Mesendoderm (in vitro differentiated cells): ENCODE results near the gene OR8U1. TPM values are rescaled to one million over a fixed set of nuclear protein-coding genes. Genes with fewer than 3 reads are reported as not detected.

Source experiments
- DNase-seq: peaks from one replicate; pipeline ENCODE4 v3.0.0; 2013
- H2AK5ac ChIP-seq: 2 replicates; pipeline ENCODE4 v1.6.1; 2013; ENCODE audit warnings: low read length, inconsistent platforms
- H2BK120ac ChIP-seq: 2 replicates; pipeline ENCODE4 v1.6.1; 2013; ENCODE audit warnings: low read depth, mild to moderate bottlenecking, low read length, moderate library complexity, mixed read lengths
- H2BK15ac ChIP-seq: replicated peaks from 2 replicates; pipeline ENCODE4 v1.6.1; 2013; ENCODE audit warnings: low read depth, mild to moderate bottlenecking, moderate library complexity
- H2BK5ac ChIP-seq: 2 replicates; pipeline ENCODE4 v1.6.1; 2013; ENCODE audit warnings: low read length, inconsistent platforms
- H3K18ac ChIP-seq: 2 replicates; pipeline ENCODE4 v1.6.1; 2013; ENCODE audit warnings: mild to moderate bottlenecking, low read length, mixed read lengths
- H3K23ac ChIP-seq: one replicate; pipeline ENCODE4 v1.6.1; 2013; ENCODE audit warnings: low read length
- H3K27ac ChIP-seq: 2 replicates; pipeline ENCODE4 v1.5.1; 2013; ENCODE audit warnings: low read depth, mild to moderate bottlenecking, inconsistent platforms, low read length, moderate library complexity
- H3K27me3 ChIP-seq: 2 replicates; pipeline ENCODE4 v1.6.1; 2013; ENCODE audit warnings: low read length, control low read depth, mild to moderate bottlenecking, inconsistent platforms; ENCODE audit not compliant: insufficient read depth, poor library complexity
- H3K36me3 ChIP-seq: 2 replicates; pipeline ENCODE4 v1.6.1; 2013; ENCODE audit warnings: low read length, inconsistent platforms; ENCODE audit not compliant: control insufficient read depth, insufficient read depth
- H3K4ac ChIP-seq: one replicate; pipeline ENCODE4 v1.6.1; 2013; ENCODE audit warnings: low read depth, mild to moderate bottlenecking, low read length, moderate library complexity
- H3K4me1 ChIP-seq: 2 replicates; pipeline ENCODE4 v1.6.1; 2013; ENCODE audit warnings: low read depth, low read length, inconsistent platforms; ENCODE audit not compliant: control insufficient read depth
- H3K4me2 ChIP-seq: 2 replicates; pipeline ENCODE4 v1.6.1; 2013; ENCODE audit warnings: low read length
- H3K4me3 ChIP-seq: 2 replicates; pipeline ENCODE4 v1.5.1; 2013; ENCODE audit warnings: mild to moderate bottlenecking, low read length
- H3K56ac ChIP-seq: one replicate; pipeline ENCODE4 v1.6.1; 2013; ENCODE audit warnings: low read length
- H3K79me1 ChIP-seq: 2 replicates; pipeline ENCODE4 v1.6.1; 2013; ENCODE audit warnings: low read length, inconsistent platforms
- H3K79me2 ChIP-seq: 2 replicates; pipeline ENCODE4 v1.6.1; 2013; ENCODE audit warnings: mild to moderate bottlenecking, low read length; ENCODE audit not compliant: control insufficient read depth, insufficient read depth
- H3K9ac ChIP-seq: 2 replicates; pipeline ENCODE4 v1.6.1; 2013; ENCODE audit warnings: low read length, inconsistent platforms
- H4K5ac ChIP-seq: one replicate; pipeline ENCODE4 v1.6.1; 2013; ENCODE audit warnings: low read length
- H4K8ac ChIP-seq: one replicate; pipeline ENCODE4 v1.6.1; 2013; ENCODE audit warnings: low read depth, mild to moderate bottlenecking, control low read depth, low read length, moderate library complexity
- WGBS: extraction: QIAGEN DNeasy Blood & Tissue Kit; methylation state at CpG from one replicate; pipeline ENCODE4 v1.1.7; 2013; ENCODE audit warnings: low lambda C conversion rate, missing lambda C conversion rate; ENCODE audit not compliant: insufficient coverage; ENCODE audit errors: extremely low coverage; 5-methylcytosine and 5-hydroxymethylcytosine counted together
- polyA plus RNA-seq, 2 experiments: library from polyadenylated mRNA; stranded (reverse); fragments of 200-250 nt; gene quantifications; one replicate each; pipeline ENCODE4 v1.2.3, GENCODE V29; 2013

OR8U1 gene
- polyA plus RNA-seq (2013, experiment 1 of 2): not detected
- not detected for polyA plus RNA-seq (2013, experiment 2 of 2)

DNA sequence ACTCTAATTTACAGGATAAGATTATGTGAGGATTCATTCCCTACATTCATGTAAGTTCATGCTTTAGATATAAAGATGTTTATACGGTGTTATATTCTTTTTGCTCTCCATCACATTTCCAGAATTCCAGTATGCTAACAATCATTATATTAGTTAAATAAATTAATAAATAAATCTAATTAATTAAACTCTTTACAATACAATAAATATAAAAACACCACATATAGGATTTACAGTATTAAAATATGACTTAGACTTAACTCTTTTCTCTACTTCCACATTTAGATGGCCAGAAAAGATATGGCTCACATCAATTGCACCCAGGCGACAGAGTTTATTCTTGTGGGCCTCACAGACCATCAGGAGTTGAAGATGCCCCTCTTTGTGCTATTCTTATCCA lies at the start of gene OR8U1:
Gene OR8U1, plus strand, starts transcription at position 301 of the 400 bp plus-strand sequence. Its CDS starts 0 bp downstream, at position 301.
- Histone ChIP-seq H3K18ac (no peak within 1 kb of the TSS), H3K27ac (no peak within 1 kb of the TSS), H3K4me2 (no peak within 1 kb of the TSS), H3K36me3 (no peaks in the 10 kb centered on the region), H2BK5ac (no peak within 1 kb of the TSS), H3K56ac (no peak within 1 kb of the TSS), H4K5ac (no peak within 1 kb of the TSS), H3K9ac (no peak within 1 kb of the TSS), H3K27me3 (no peaks in the 10 kb centered on the region), H2BK15ac (no peak within 1 kb of the TSS), H2AK5ac (no peak within 1 kb of the TSS), H4K8ac (no peak within 1 kb of the TSS), H3K4me3 (no peak within 1 kb of the TSS), H2BK120ac (no peak within 1 kb of the TSS), H3K4ac (no peak within 1 kb of the TSS), H3K4me1 (no peaks in the 10 kb centered on the region), H3K79me1 (no peaks in the 10 kb centered on the region), H3K79me2 (no peaks in the 10 kb centered on the region), H3K23ac (no peak within 1 kb of the TSS)
- DNase-seq: no peak
- WGBS: no CpG with 5 or more reads among the region's 2 CpGs

DNA sequence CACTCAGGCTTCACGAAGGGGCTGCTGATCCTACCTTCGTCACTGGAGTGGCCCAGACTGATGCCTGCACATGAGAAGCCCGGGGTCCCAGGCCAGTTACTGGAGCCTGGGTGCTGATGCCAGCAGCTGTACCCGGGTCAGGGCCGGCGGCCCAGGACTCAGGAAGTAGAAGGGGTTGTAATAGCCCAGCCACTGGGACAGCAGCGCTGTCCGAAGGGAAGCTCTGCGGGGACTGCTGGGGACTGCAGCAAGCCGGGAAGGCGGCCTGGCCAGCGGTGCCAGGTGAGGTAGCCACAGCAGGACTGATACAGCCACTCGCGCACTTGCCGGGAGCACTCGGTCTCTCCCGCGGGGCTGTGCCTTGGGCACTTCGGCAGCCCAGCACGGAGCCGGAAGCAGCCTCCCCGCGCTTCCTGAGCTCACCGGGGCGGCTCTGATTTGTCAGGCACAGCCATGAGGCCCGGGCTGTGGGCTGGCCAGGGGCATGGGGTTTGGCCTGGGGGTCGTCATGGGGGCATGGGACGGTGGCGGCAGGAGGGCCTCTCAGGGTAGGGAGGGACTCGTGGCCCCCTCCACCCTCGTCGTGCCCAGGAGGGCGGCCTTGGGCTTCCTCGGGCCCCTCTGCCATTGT lies 43.4 kb upstream of the OR8U1 start:
- Histone ChIP-seq H3K9ac (no peak overlapping the region), H4K8ac (no peak overlapping the region), H2AK5ac (no peak overlapping the region), H3K79me1 (no peaks in the 10 kb centered on the region), H2BK15ac (no peak overlapping the region), H4K5ac (no peak overlapping the region), H2BK5ac (no peak overlapping the region), H3K79me2 (no peaks in the 10 kb centered on the region), H3K4me3 (no peak overlapping the region), H3K23ac (no peak overlapping the region), H3K56ac (no peak overlapping the region), H3K4me2 (no peak overlapping the region), H3K36me3 (no peaks in the 10 kb centered on the region), H3K18ac (no peak overlapping the region), H3K4me1 (no peaks in the 10 kb centered on the region), H3K27ac (no peak overlapping the region), H2BK120ac (no peak overlapping the region), H3K27me3 (no peaks in the 10 kb centered on the region), H3K4ac (no peak overlapping the region)
- DNase-seq: no peak
- no CpG with 5 or more reads among the region's 34 CpGs for WGBS

DNA sequence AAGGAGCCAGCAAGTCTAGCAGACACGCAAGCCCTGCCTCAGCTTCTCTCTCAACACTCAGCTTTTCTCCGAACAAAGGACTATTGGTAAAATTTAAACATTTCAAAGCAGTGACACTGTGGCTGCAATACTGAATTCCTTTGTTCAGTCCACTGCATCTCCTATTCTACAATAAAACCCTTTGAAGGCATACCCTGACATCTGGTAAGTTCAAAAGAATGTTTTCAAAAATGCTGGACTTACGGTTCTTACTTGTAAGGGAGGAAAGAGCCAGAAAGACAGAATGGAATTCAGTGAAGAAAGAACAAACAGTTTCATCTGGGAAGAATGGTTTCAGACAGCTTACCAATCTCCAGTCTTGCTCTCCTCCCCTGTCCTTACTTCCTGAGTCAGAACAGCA lies 42.3 kb upstream of the OR8U1 start:
- no peak overlapping the region for H3K4me2 ChIP-seq
- H3K18ac ChIP-seq: no peak overlapping the region
- no peak overlapping the region for H3K56ac ChIP-seq
- H3K27ac ChIP-seq: no peak overlapping the region
- no peak overlapping the region for H3K4me3 ChIP-seq
- H2BK120ac ChIP-seq: no peak overlapping the region
- no peak overlapping the region for H3K23ac ChIP-seq
- no peak for DNase-seq
- no peaks in the 10 kb centered on the region for H3K79me1 ChIP-seq
- H3K4me1 ChIP-seq: no peaks in the 10 kb centered on the region
- no peak overlapping the region for H3K9ac ChIP-seq
- H4K5ac ChIP-seq: no peak overlapping the region
- H2BK15ac ChIP-seq: no peak overlapping the region
- no peaks in the 10 kb centered on the region for H3K79me2 ChIP-seq
- H2BK5ac ChIP-seq: no peak overlapping the region
- no peak overlapping the region for H3K4ac ChIP-seq
- H3K36me3 ChIP-seq: no peaks in the 10 kb centered on the region
- WGBS: no CpG with 5 or more reads among the region's 3 CpGs
- no peak overlapping the region for H4K8ac ChIP-seq
- H2AK5ac ChIP-seq: no peak overlapping the region
- H3K27me3 ChIP-seq: no peaks in the 10 kb centered on the region

DNA sequence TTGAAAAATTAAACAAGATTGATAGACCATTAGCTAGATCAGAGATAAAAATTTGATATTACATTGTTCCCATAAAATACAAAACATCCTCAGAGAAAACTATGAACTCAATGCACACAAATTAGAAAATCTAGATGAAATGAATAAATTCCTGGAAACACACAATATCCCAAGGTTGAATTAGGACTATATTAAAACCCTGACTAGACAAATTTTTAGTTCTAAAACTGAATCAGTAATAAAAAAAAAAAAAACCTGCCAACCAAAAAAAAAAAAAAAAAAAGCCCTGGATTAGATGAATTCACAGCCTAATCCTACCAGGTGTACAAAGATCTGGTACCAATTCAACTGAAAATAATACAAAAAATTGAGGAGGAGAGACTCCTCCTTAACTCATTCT lies 35.1 kb upstream of the OR8U1 start:
- Histone ChIP-seq H3K36me3 (no peaks in the 10 kb centered on the region), H3K4me1 (no peaks in the 10 kb centered on the region), H2BK120ac (no peak overlapping the region), H3K23ac (no peak overlapping the region), H3K4ac (no peak overlapping the region), H3K18ac (no peak overlapping the region), H4K5ac (no peak overlapping the region), H4K8ac (no peak overlapping the region), H3K9ac (no peak overlapping the region), H3K27me3 (no peaks in the 10 kb centered on the region), H3K27ac (no peak overlapping the region), H3K79me2 (no peaks in the 10 kb centered on the region), H2BK5ac (no peak overlapping the region), H3K4me2 (no peak overlapping the region), H3K56ac (no peak overlapping the region), H3K79me1 (no peaks in the 10 kb centered on the region), H2BK15ac (no peak overlapping the region), H2AK5ac (no peak overlapping the region), H3K4me3 (no peak overlapping the region)
- no peak for DNase-seq

DNA sequence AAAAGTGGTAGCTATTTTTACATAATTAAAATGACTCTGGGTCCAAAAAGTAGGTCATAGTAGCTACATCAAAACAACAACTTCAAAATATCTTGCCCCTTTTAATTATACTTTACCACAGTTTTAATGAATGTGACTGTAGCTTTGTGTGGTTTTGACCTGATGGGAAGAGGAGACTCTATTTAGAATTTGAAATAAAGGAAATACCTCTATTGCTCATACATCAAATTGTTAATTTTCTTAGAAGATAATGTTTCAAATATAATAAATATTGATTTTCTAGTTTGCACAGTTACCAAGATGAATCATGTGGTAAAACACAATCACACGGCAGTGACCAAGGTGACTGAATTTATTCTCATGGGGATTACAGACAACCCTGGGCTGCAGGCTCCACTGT lies 29.7 kb upstream of the OR8U1 start, which contains the start of gene OR8K1:
Gene OR8K1, plus strand, starts transcription at position 301 of the 400 bp plus-strand sequence. Its CDS starts 0 bp downstream, at position 301.
- Histone ChIP-seq H2BK5ac (no peak within 1 kb of the TSS), H2AK5ac (no peak within 1 kb of the TSS)

DNA sequence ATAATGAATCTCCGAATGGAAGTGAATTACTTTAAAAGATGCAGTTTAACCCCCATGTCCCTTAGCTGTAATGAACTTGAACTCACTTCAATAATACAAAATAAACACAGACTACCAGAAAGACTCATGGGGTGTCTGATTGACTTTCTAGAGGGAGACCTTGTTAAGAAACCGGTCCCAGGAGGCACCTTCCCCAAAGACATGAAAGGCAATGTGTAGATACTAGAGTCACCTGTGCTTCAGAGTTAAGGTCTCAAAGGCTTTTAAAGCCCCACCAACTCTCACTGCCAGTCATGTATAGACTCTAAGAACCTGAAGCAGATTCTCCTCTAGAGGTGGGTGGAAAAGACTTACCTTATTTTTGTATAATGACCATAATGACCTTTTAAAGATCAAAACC lies 21.4 kb upstream of the OR8U1 start, which contains the start of gene OR8J1:
Gene OR8J1, plus strand, starts transcription at position 301 of the 400 bp plus-strand sequence. CDS start 5,956 bp downstream, outside the sequence.
- Histone ChIP-seq H3K23ac (no peak within 1 kb of the TSS), H2BK15ac (no peak within 1 kb of the TSS), H3K79me1 (no peaks in the 10 kb centered on the region), H3K27me3 (no peaks in the 10 kb centered on the region), H3K4me3 (no peak within 1 kb of the TSS), H3K18ac (no peak within 1 kb of the TSS), H3K56ac (no peak within 1 kb of the TSS), H3K27ac (no peak within 1 kb of the TSS), H4K8ac (no peak within 1 kb of the TSS), H3K4ac (no peak within 1 kb of the TSS), H3K9ac (no peak within 1 kb of the TSS), H2BK120ac (no peak within 1 kb of the TSS), H3K4me2 (no peak within 1 kb of the TSS), H3K36me3 (no peaks in the 10 kb centered on the region), H2BK5ac (no peak within 1 kb of the TSS), H2AK5ac (no peak within 1 kb of the TSS), H3K79me2 (no peaks in the 10 kb centered on the region), H3K4me1 (no peaks in the 10 kb centered on the region), H4K5ac (no peak within 1 kb of the TSS)
- no CpG with 5 or more reads among the region's 2 CpGs for WGBS
- DNase-seq: no peak

More for the DNA sequence above, 29.7 kb upstream of the OR8U1 start, which contains the start of gene OR8K1:
- Histone ChIP-seq H3K79me2 (no peaks in the 10 kb centered on the region), H3K4me3 (no peak within 1 kb of the TSS), H2BK15ac (no peak within 1 kb of the TSS), H3K9ac (no peak within 1 kb of the TSS), H4K5ac (no peak within 1 kb of the TSS), H3K27me3 (no peaks in the 10 kb centered on the region), H4K8ac (no peak within 1 kb of the TSS), H3K4me1 (no peaks in the 10 kb centered on the region), H3K79me1 (no peaks in the 10 kb centered on the region), H3K4ac (no peak within 1 kb of the TSS), H3K56ac (no peak within 1 kb of the TSS), H3K18ac (no peak within 1 kb of the TSS), H3K36me3 (no peaks in the 10 kb centered on the region), H3K4me2 (no peak within 1 kb of the TSS), H3K23ac (no peak within 1 kb of the TSS), H3K27ac (no peak within 1 kb of the TSS), H2BK120ac (no peak within 1 kb of the TSS)
- no peak for DNase-seq
- no CpG with 5 or more reads among the region's 1 CpG for WGBS
